H1 (cell line): Measurements from ENCODE around the gene USH1C. TPM values are rescaled to one million over a fixed set of nuclear protein-coding genes. Genes with fewer than 3 reads are reported as not detected.
A peak's percentile ranks its signal among the peaks of the same experiment; 100 is the strongest.

Source experiments
- CTCF ChIA-PET: fragments of 300-600 bp; sonication (Branson Sonifier 250); formaldehyde crosslinking; loops from one replicate; lab custom pipeline; 2021; ENCODE audit not compliant: partially characterized antibody; lab: Charles Lee
- POLR2A ChIA-PET: fragments of 300-600 bp; sonication (Branson Sonifier 250); formaldehyde crosslinking; loops from one replicate; lab custom pipeline; 2021; ENCODE audit warnings: inconsistent platforms; ENCODE audit not compliant: partially characterized antibody; lab: Charles Lee
- DNase-seq, 2 experiments: peaks; one replicate each; pipeline versions ENCODE4 v3.0.0 to v3.0.0-alpha.2; 2010 to 2022; ENCODE audit warnings: low spot score in 2 of 2, low read depth in 1 of 2, mixed read lengths in 1 of 2
- FAIRE-seq: peaks from 2 replicates; lab custom pipeline; 2011; peaks lifted over from hg19 to GRCh38; lab: Jason Lieb, UNC
- H2AFZ ChIP-seq: 2 replicates; pipeline ENCODE4 v1.8.1; 2012; ENCODE audit warnings: low read length, inconsistent platforms
- H2AK5ac ChIP-seq: 2 replicates; pipeline ENCODE4 v1.6.1; 2013; ENCODE audit warnings: low read depth, low read length
- H2BK120ac ChIP-seq: replicated peaks from 2 replicates; pipeline ENCODE3; 2013; ENCODE audit warnings: low read depth, low read length, inconsistent platforms
- H2BK12ac ChIP-seq: 2 replicates; pipeline ENCODE4 v1.6.1; 2013; ENCODE audit warnings: low read depth, low read length
- H2BK15ac ChIP-seq: 2 replicates; pipeline ENCODE4 v1.6.1; 2013; ENCODE audit warnings: low read length
- H2BK20ac ChIP-seq: 2 replicates; pipeline ENCODE4 v1.6.1; 2013; ENCODE audit warnings: low read length
- H2BK5ac ChIP-seq: 2 replicates; pipeline ENCODE4 v1.6.1; 2013; ENCODE audit warnings: low read depth, low read length
- H3K14ac ChIP-seq: 2 replicates; pipeline ENCODE4 v1.6.1; 2013; ENCODE audit warnings: inconsistent platforms; ENCODE audit not compliant: insufficient read length
- H3K18ac ChIP-seq: 2 replicates; pipeline ENCODE4 v1.6.1; 2013; ENCODE audit warnings: low read length; ENCODE audit errors: extremely low read depth
- H3K23ac ChIP-seq: 2 replicates; pipeline ENCODE4 v1.6.1; 2013; ENCODE audit warnings: inconsistent platforms; ENCODE audit not compliant: insufficient read length
- H3K23me2 ChIP-seq: 2 replicates; pipeline ENCODE4 v1.6.1; 2013; ENCODE audit warnings: low read depth, low read length
- H3K27ac ChIP-seq: 2 replicates; pipeline ENCODE4 v1.6.1; 2011; ENCODE audit warnings: low read depth, low read length, inconsistent platforms
- H3K27me3 ChIP-seq, 4 experiments: replicated peaks in 1 of 4; 1 replicate in 1 of 4; 2 replicates in 3 of 4; pipeline versions ENCODE4 v1.6.1 to v1.8.1; 2011 to 2013; ENCODE audit warnings: low read length in 3 of 4, mild to moderate bottlenecking in 3 of 4, inconsistent platforms in 2 of 4, mixed read lengths in 2 of 4, moderate library complexity in 1 of 4; ENCODE audit not compliant: control insufficient read depth in 3 of 4, insufficient read depth in 3 of 4; ENCODE audit errors: extremely low read depth in 1 of 4
- H3K36me3 ChIP-seq, 4 experiments: 2 replicates each; pipeline versions ENCODE4 v1.6.1 to v1.8.1; 2011 to 2013; ENCODE audit warnings: mild to moderate bottlenecking in 4 of 4, low read length in 3 of 4, moderate library complexity in 2 of 4, control low read depth in 1 of 4, inconsistent platforms in 1 of 4; ENCODE audit not compliant: insufficient read depth in 4 of 4, control insufficient read depth in 2 of 4
- H3K4ac ChIP-seq: replicated peaks from 2 replicates; pipeline ENCODE3; 2013; ENCODE audit warnings: low read length, low read depth, mixed read lengths, inconsistent platforms; ENCODE audit not compliant: insufficient read length
- H3K4me1 ChIP-seq, 4 experiments: replicated peaks in 1 of 4; 1 replicate in 1 of 4; 2 replicates in 3 of 4; pipeline versions ENCODE4 v1.6.1 to v1.8.1; 2011 to 2013; ENCODE audit warnings: low read length in 3 of 4, inconsistent platforms in 2 of 4, mixed read lengths in 1 of 4; ENCODE audit not compliant: insufficient read depth in 4 of 4, control insufficient read depth in 3 of 4
- H3K4me2 ChIP-seq, 2 experiments: 2 replicates each; pipeline versions ENCODE4 v1.6.1 to v1.8.1; 2011 to 2013; ENCODE audit warnings: low read depth in 2 of 2, low read length in 2 of 2, control low read depth in 1 of 2, inconsistent platforms in 1 of 2, mild to moderate bottlenecking in 1 of 2; ENCODE audit not compliant: insufficient read depth in 1 of 2
- H3K4me3 ChIP-seq, 4 experiments: fragments of 200-600, 300-600 bp in 1 of 4; sonication (generic), shearing (Covaris generic), sonication (Bioruptor Twin) in 1 of 4; 2 replicates each; pipeline versions ENCODE4 v1.5.1 to v1.8.1; 2011 to 2016; ENCODE audit warnings: low read length in 4 of 4, low read depth in 3 of 4, control low read depth in 2 of 4, inconsistent platforms in 2 of 4, mild to moderate bottlenecking in 2 of 4, mixed read lengths in 1 of 4, moderate library complexity in 1 of 4; ENCODE audit not compliant: insufficient read depth in 2 of 4; ENCODE audit errors: extremely low read depth in 1 of 4
- H3K56ac ChIP-seq: replicated peaks from 2 replicates; pipeline ENCODE3; 2013; ENCODE audit warnings: low read depth, mild to moderate bottlenecking, mixed read lengths, low read length, inconsistent platforms; ENCODE audit not compliant: insufficient read length
- H3K79me1 ChIP-seq: 2 replicates; pipeline ENCODE4 v1.6.1; 2013; ENCODE audit warnings: low read depth, low read length, control low read depth
- H3K79me2 ChIP-seq, 2 experiments: 2 replicates each; pipeline versions ENCODE4 v1.6.1 to v1.8.1; 2012 to 2013; ENCODE audit warnings: low read length in 2 of 2, mild to moderate bottlenecking in 2 of 2, inconsistent platforms in 1 of 2; ENCODE audit not compliant: insufficient read depth in 2 of 2, control insufficient read depth in 1 of 2
- H3K9ac ChIP-seq, 4 experiments: replicated peaks in 1 of 4; 1 replicate in 1 of 4; 2 replicates in 3 of 4; pipeline versions ENCODE4 v1.6.1 to v1.8.1; 2011 to 2013; ENCODE audit warnings: low read depth in 3 of 4, low read length in 3 of 4, control low read depth in 2 of 4, mild to moderate bottlenecking in 2 of 4, moderate library complexity in 2 of 4, inconsistent platforms in 1 of 4; ENCODE audit errors: extremely low read depth in 1 of 4
- H3K9me3 ChIP-seq, 2 experiments: 2 replicates each; pipeline versions ENCODE4 v1.6.1 to v1.8.1; 2012 to 2013; ENCODE audit warnings: mild to moderate bottlenecking in 2 of 2, moderate library complexity in 2 of 2, control low read depth in 1 of 2, inconsistent platforms in 1 of 2, low read depth in 1 of 2, low read length in 1 of 2, mixed read lengths in 1 of 2; ENCODE audit not compliant: insufficient read depth in 2 of 2
- H4K20me1 ChIP-seq, 2 experiments: replicated peaks in 1 of 2; 2 replicates each; pipeline versions ENCODE3 to v1.8.1; 2011 to 2013; ENCODE audit warnings: inconsistent platforms in 2 of 2, low read length in 2 of 2, mild to moderate bottlenecking in 1 of 2; ENCODE audit not compliant: insufficient read depth in 2 of 2, control insufficient read depth in 1 of 2
- H4K5ac ChIP-seq: 2 replicates; pipeline ENCODE4 v1.6.1; 2013; ENCODE audit warnings: low read length, low read depth, mixed read lengths, inconsistent platforms; ENCODE audit not compliant: insufficient read length
- H4K8ac ChIP-seq: 2 replicates; pipeline ENCODE4 v1.8.0; 2013; ENCODE audit warnings: mild to moderate bottlenecking, moderate library complexity, low read length, inconsistent platforms; ENCODE audit not compliant: insufficient read depth; ENCODE audit errors: extremely low read depth
- H4K91ac ChIP-seq: replicated peaks from 2 replicates; pipeline ENCODE3; 2013; ENCODE audit warnings: low read length, mixed read lengths, inconsistent platforms; ENCODE audit not compliant: insufficient read length
- BRCA1 ChIP-seq: IDR thresholded peaks from 2 replicates; pipeline ENCODE4 v1.6.1; 2012; ENCODE audit warnings: low read depth, low read length, improper control_type of control experiment
- POLR2A ChIP-seq, 2 experiments: IDR thresholded peaks; 1 replicate in 1 of 2; 2 replicates in 1 of 2; pipeline ENCODE4 v1.6.1; 2011; ENCODE audit warnings: low read depth in 2 of 2, low read length in 2 of 2, mild to moderate bottlenecking in 2 of 2; ENCODE audit errors: control extremely low read depth in 1 of 2
- RAD21 ChIP-seq, 2 experiments: IDR thresholded peaks in 1 of 2; conservative IDR thresholded peaks in 1 of 2; 2 replicates each; pipeline ENCODE4 v1.6.1; 2011; ENCODE audit warnings: low read depth in 2 of 2, low read length in 2 of 2, improper control_type of control experiment in 1 of 2, inconsistent platforms in 1 of 2, mild to moderate bottlenecking in 1 of 2, moderate library complexity in 1 of 2
- RNF2 ChIP-seq: fragments of 200-900, 300-1000 bp; sonication (generic); IDR thresholded peaks from 2 replicates; pipeline ENCODE4 v1.7.1; 2016; ENCODE audit warnings: borderline replicate concordance, low read depth, mild to moderate bottlenecking, antibody characterized with exemption, low read length; ENCODE audit not compliant: poor library complexity, severe bottlenecking; ENCODE audit errors: missing control alignments
- YY1 ChIP-seq: IDR thresholded peaks from 2 replicates; pipeline ENCODE4 v1.6.1; 2011; ENCODE audit warnings: low read depth, mild to moderate bottlenecking, low read length
- WGBS, 2 experiments: shearing (Covaris generic) in 1 of 2; methylation state at CpG; one replicate each; pipeline versions ENCODE4 v1.1.6 to v1.1.7; 2013 to 2015; ENCODE audit warnings: low lambda C conversion rate in 2 of 2, mixed read lengths in 2 of 2, inconsistent platforms in 1 of 2, low coverage in 1 of 2, missing lambda C conversion rate in 1 of 2; ENCODE audit not compliant: insufficient replicate concordance in 2 of 2, insufficient coverage in 1 of 2, insufficient read length in 1 of 2; ENCODE audit errors: extremely low coverage in 1 of 2, missing lambda C conversion rate in 1 of 2; 5-methylcytosine and 5-hydroxymethylcytosine counted together
- polyA plus RNA-seq, 7 experiments: library from polyadenylated mRNA; depleted of rRNA in 3 of 7; stranded (reverse) in 5 of 7; unstranded in 2 of 7; fragments of >200 nt in 5 of 7; fragments of 200-250 nt in 2 of 7; gene quantifications; 1 replicate in 5 of 7; 2 replicates in 1 of 7; 4 replicates in 1 of 7; pipeline versions ENCODE4 v1.2.1 to v1.2.3, GENCODE V29; 2011 to 2013; ENCODE audit warnings: missing spikeins in 2 of 7, mixed read lengths in 2 of 7
- total RNA-seq: library from RNA; stranded (reverse); fragmentation: NEBNext Ultra II Directional; extraction: Animal tissue kit (Norgen Biotek cat#: 25700); gene quantifications from 2 replicates; pipeline ENCODE4 v1.2.1, GENCODE V29; 2021
- TF ChIP-seq, protein P1 (sequence below), 3 experiments: IDR thresholded peaks; 1 replicate in 2 of 3; 2 replicates in 1 of 3; pipeline versions ENCODE4 v1.5.1 to v1.6.1; 2011; ENCODE audit warnings: low read length in 3 of 3, mild to moderate bottlenecking in 3 of 3, inconsistent platforms in 2 of 3, low read depth in 1 of 3, moderate library complexity in 1 of 3; ENCODE audit not compliant: insufficient read depth in 1 of 3; ENCODE audit errors: control extremely low read depth in 1 of 3

Gene USH1C
- total and polyA plus RNA-seq, 2 of the 8 experiments (the other 6 are each of a cell fraction or from before 2014, with no cell fraction given), result 1.3 to 1.6 TPM

GRCh38 chr11:17504330-17505107, 39.7 kb downstream of the USH1C start:
- Histone ChIP-seq H3K4ac (no peak overlapping the region), H3K4me1 (no peaks in the 10 kb centered on the region; a peak in 1 of 7 replicates), H3K9ac (no peak overlapping the region), H3K27ac (no peak overlapping the region), H3K56ac (no peak overlapping the region), H3K27me3 (peaks cover 0 to 2% (median 0%) of the 10 kb centered on the region in 4 experiments; a peak in 1 of 7 replicates), H3K23me2 (no peaks in the 10 kb centered on the region), H2BK12ac (no peak overlapping the region), H3K4me3 (no peak overlapping the region), H2AFZ (no peak overlapping the region), H2BK15ac (no peak overlapping the region), H2BK120ac (no peak overlapping the region), H4K91ac (no peak overlapping the region), H4K8ac (no peak overlapping the region), H3K18ac (no peak overlapping the region), H3K4me2 (no peak overlapping the region), H2AK5ac (no peak overlapping the region), H2BK20ac (no peak overlapping the region), H4K20me1 (no peaks in the 10 kb centered on the region), H3K79me1 (no peaks in the 10 kb centered on the region), H3K9me3 (no peaks in the 10 kb centered on the region), H3K79me2 (no peaks in the 10 kb centered on the region), H2BK5ac (no peak overlapping the region), H4K5ac (no peak overlapping the region), H3K23ac (no peak overlapping the region), H3K36me3 (no peaks in the 10 kb centered on the region), H3K14ac (no peak overlapping the region)
- peak; percentile 60; the same call in 1 of the 2 replicates for TF ChIP-seq YY1
- no peak for TF ChIP-seq BRCA1
- TF ChIP-seq RNF2, result no peak
- TF ChIP-seq POLR2A (IDR thresholded peaks at IDR 0.05; ENCODE audit: control extremely low read depth in 1 of 2, low read depth in 2 of 2, low read length in 2 of 2), result no peak
- TF ChIP-seq, protein P1, sequence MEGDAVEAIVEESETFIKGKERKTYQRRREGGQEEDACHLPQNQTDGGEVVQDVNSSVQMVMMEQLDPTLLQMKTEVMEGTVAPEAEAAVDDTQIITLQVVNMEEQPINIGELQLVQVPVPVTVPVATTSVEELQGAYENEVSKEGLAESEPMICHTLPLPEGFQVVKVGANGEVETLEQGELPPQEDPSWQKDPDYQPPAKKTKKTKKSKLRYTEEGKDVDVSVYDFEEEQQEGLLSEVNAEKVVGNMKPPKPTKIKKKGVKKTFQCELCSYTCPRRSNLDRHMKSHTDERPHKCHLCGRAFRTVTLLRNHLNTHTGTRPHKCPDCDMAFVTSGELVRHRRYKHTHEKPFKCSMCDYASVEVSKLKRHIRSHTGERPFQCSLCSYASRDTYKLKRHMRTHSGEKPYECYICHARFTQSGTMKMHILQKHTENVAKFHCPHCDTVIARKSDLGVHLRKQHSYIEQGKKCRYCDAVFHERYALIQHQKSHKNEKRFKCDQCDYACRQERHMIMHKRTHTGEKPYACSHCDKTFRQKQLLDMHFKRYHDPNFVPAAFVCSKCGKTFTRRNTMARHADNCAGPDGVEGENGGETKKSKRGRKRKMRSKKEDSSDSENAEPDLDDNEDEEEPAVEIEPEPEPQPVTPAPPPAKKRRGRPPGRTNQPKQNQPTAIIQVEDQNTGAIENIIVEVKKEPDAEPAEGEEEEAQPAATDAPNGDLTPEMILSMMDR (IDR thresholded peaks at IDR 0.05; ENCODE audit: control extremely low read depth in 1 of 3, insufficient read depth in 1 of 3, low read depth in 1 of 3, low read length in 3 of 3), result peak; percentile 87 to 96 (median 91)
- peak; percentile 95 to 98 for TF ChIP-seq RAD21 (IDR thresholded peaks at IDR 0.05 in 1 of 2, conservative IDR thresholded peaks at IDR 0.05 in 1 of 2; ENCODE audit: low read depth in 2 of 2, low read length in 2 of 2)
- ChIA-PET CTCF (interaction anchor here (0.6 to 44.8 kb wide), 29 partner anchors 8 to 398 kb away, joined by 3 to 1414 read pairs (median 5); partner anchors contain the start of genes KCNJ11 and OTOG), POLR2A (interaction anchor here (0.6 to 1.7 kb wide), 2 partner anchors 9 to 28 kb away, joined by 4 read pairs; partner anchors contain the start of gene ABCC8)
- peak; percentile 78 for FAIRE-seq
- DNase-seq, result peak in 1 of 2 experiments; percentile 93
- WGBS, 2 experiments, result 62% methylated on average over 9 of the region's 9 CpGs; no CpG with 5 or more reads in 1 of the 2 experiments
